NOMO-1 treated with dmso at 0.1 percent for 144 hours (cell line): ENCODE data around the gene KIF26B.
"Not testable (repeated sequence)": the region's sequence is repeated elsewhere in the genome, so short reads cannot be mapped to it uniquely, and the experiment has no call there.

Source experiments
- DNase-seq: peaks from one replicate; lab custom pipeline; 2025; ENCODE audit not compliant: unreplicated experiment; lab: John Stamatoyannopoulos, UW

The KIF26B gene

DNA sequence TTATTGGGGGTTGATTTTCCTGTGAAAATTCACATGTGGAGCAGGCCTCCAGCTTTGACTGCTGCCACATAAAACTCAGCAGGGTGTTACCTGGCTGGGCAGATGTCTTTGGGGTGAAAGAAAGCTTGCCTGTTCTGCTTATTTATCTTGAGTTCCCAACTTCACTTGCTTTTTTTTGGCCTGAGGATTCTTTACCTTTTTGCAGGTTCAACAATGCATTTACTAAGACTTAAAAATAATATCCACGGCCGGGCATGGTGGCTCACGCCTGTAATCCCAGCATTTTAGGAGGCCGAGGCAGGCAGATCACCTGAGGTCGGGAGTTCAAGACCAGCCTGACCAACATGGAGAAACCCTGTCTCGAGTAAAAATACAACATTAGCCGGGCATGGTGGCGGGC is 509.1 kb downstream of the KIF26B start:
- no peak for DNase-seq

GRCh38 chr1:245666412-245666811 is 511.6 kb downstream of the KIF26B start:
- DNase-seq = no peak

GRCh38 chr1:245671349-245671748 is 516.6 kb downstream of the KIF26B start:
- no peak for DNase-seq

- DNase-seq = no peak
Observed at GRCh38 chr1:245671966-245672767, 517.4 kb downstream of the KIF26B start.

DNA sequence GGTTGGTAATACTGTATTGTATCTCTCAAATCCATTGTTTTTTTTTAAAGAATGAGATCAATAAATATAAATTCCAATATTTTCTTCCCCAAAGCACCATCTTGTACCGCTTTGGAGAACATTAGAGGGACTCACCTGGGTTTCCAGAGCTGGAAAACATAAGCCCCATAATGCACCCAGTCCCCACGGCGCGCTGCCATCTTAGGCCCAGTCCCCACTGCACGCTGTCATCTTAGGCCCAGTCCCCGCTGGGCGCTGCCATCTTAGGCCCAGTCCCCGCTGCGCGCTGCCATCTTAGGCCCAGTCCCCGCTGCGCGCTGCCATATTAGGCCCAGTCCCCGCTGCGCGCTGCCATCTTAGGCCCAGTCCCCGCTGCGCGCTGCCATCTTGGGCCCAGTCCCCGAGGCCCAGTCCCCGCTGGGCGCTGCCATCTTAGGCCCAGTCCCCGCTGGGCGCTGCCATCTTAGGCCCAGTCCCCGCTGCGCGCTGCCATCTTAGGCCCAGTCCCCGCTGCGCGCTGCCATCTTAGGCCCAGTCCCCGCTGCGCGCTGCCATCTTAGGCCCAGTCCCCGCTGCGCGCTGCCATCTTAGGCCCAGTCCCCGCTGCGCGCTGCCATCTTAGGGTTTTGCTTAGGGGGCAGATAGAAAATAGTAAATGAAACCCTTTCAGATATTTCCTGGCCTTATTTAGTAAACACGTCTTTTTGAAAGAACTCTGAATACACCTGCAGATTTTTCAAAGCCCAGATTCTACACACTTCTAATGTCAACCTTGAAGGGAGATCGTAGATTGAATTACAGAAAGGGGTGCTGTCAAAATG is 518.3 kb downstream of the KIF26B start:
- not testable (repeated sequence) for DNase-seq

GRCh38 chr1:245673881-245674414 is 519.2 kb downstream of the KIF26B start:
- DNase-seq = peak; percentile 63

DNA sequence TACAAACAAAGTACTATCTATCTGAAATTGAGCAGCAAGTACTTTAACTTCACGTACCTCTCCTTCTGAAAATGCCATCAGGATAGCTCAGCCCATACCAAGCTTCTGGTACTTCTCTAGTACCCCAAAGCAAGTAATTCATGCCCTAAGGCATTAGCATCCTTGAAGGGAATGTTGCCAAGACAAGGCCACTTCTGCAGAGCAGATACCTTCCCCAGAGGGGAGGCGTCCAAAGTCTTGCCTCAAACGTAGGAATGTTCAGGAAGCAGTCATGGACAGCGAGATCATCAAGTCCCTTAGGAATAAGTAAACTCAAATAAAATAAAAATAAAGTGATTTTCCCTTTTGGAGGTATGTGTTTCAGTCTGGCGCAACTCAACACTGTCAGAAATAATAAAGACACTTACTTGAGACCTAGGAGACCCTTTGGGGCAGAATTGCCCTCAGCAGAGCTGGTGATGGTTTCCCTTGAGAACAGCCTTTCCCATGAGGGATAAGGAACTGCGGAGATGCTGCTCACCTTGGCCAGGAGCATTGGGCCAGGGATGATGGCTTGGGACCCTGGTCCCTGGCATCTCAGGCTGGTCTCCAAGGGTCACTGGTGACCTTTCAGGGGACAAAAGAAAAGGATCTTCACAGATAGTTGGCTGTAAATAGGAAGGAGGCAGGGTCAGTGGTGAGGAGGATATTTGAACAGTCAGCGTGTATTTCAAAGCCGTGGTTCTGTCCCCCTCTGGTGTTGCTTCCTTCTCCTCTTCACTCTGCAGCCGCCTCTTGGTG is 522.9 kb downstream of the KIF26B start:
- DNase-seq = no peak

DNA sequence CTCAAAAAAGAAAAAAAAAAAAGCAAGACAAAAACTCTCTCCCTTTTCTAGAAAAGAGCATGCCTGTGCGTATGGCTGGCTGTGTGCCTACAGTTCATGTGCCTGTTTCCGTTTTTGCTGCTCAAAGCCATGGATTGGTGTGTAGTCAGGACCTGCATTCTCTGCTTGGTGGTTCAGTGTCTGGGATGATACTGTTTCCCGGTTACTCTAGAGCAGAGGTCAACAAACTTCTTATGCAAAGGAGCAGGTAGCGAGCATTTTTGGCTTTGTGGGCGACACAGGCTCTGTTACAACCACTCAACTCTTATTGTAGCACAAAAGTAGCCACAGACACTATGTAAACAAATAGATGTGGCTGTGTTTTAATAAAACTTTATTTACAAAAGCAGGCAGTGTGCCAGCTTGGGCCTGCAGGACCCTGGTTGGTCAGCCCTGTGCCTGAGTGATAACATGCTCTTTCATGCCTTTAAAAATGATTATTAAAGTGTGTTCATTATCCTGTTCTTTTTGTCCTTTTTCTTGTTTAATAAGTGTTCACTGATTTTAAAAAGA is 524.2 kb downstream of the KIF26B start:
- DNase-seq = no peak

DNA sequence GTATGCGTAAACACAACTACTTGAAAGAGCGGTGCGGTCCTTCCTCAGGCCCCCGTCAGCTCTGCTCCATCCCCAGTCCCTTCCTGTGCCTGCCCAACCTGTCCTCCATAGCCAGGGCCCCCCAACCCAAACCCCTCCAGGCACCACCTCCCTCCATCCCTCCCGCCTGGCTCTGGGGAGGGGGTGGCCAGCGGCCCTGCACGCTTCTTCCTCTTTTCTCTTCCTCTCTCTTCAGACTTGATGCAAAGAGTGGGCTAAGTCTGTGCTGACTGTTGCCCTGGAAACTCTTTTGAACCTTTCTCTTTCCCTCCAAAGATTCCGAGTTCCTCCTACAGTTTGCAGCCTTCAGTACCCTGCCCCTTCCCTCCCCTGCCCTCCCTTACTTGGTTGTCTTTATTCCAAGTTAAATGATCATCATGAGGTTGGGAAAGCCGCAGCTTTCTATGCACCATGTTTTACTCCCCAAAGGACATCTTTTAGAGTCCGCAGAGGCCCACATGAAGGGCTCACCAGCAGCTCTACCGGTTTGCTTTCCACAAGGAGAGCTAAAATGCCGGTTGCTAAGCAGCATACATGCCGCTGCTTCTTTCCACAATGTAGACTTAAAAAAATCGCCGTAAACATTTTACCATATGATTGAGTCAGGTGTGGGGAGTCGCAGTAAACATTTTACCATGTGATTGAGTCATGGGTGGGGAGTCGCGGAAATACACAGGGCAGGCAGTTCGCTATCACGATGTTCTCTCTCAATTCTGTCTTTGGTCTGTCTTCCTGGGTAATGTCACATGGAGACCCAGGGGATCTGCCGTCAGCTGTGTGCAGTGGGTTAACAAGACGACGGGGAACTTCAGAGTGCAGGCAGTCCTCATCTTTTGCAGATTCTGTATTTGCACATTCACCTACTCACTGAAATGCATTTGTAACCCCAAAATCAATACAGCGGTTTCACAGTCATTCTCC is 525.3 kb downstream of the KIF26B start:
- peak; percentile 10 for DNase-seq

DNA sequence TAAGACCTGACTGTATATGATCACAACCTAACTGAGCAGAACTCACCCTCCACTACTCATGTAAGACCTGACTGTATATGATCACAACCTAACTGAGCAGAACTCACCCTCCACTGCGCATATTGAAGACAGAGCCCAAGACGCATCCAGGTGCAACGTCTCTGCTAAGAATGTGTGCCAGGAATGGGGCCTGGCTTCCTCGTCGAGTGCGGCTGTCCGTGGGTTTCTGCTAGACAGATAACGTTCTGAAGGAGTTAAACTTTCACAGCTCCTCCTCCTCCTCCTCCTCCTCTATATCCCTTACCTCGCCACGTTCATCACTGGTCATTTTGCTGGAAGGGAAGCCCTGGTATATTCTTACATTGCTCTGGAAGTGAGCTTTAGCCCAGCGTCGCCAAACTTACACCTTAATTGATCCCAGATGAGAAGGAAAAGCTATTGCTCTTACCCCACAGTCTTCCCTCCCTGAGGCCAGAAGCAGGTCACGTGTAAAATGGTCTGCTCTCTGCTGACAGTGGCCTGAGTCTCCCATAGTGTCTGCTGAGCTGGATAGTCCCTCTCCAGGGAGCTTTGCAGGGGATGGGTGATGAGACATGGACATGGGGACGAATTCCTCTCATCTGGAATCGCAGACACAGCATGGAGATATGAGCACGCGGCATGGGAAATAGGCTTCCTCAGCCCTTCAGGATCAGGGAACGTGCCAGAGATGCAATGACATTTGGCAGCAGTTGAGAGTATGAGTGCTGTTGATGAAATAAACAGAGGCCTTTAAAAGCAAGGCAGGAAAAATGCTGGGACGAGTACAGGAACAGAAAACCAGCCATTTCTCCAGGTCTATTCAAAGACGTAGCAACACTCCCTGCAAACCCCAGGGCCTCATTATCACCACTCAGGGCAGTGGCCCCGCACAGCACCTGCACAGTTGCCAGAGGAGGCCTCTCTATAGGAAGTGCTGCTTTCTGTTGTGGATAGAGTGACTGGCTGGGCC is 528.1 kb downstream of the KIF26B start:
- no peak for DNase-seq

DNA sequence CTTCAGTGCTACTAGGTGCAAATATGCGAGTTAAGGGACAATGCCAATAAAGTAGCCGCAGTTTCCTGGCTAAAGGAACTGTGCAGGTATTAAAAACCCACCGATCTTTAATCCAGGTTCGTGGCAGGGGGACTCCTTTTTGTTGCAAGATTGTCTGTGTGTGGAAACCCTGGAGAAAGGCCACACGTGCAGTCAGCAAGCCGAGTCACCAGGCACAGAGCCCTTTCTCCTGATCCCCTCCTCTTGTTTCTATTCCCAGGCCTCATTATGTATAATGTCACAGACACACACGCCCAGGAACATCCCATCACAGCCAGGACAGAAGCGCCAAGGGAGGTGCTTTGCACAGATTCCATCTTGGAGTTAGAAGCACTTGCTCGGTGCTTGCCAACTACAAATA is 528.9 kb downstream of the KIF26B start:
- no peak for DNase-seq

DNA sequence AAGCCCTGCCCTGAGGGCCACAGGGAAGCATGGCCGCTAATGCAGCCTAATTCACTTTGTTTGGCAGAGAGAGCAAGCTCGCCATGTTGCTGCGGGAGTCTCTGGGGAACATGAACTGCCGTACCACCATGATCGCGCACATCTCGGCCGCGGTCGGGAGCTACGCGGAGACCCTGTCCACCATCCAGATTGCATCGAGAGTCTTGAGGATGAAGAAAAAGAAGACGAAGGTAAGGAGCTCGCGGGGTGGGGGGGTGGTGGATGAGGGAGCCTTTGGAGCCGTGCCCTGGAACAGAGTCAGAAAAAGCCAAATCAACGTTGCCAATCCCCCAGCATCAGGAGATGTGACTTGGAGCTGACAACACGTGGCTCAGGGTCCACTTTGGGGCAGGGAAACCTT is 529.4 kb downstream of the KIF26B start:
- no peak for DNase-seq

- no peak for DNase-seq
Observed at GRCh38 chr1:245684571-245684970, 529.8 kb downstream of the KIF26B start.

DNA sequence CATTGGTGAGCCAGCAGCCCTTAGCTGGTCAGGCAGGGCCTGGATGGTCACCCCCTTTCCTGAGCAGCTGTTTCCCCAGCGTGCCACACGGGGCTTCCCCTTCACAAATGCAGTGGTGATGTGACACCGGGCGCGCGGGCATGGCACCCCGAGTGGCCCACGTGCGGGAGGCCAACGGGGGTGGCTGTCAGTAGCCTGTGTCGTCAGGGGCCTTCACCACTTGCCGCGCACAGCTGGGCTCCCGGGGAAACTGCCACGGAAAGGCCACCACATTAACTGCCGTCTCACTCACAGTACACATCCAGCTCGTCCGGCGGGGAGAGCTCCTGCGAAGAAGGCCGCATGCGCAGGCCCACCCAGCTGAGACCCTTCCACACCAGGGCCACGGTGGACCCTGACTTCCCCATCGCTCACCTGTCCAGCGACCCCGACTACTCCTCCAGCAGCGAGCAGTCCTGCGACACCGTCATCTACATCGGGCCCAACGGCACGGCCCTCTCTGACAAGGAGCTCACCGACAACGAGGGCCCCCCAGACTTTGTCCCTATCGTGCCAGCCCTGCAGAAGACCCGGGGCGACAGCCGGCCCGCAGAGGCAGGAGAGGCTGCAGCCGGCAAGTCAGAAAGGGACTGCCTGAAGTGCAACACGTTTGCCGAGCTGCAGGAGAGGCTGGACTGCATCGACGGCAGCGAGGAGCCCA is 530.5 kb downstream of the KIF26B start:
- no peak for DNase-seq

- no peak for DNase-seq
Observed at GRCh38 chr1:245686006-245686405, 531.2 kb downstream of the KIF26B start.

- DNase-seq = no peak
Observed at GRCh38 chr1:245686446-245687030, 531.8 kb downstream of the KIF26B start.

DNA sequence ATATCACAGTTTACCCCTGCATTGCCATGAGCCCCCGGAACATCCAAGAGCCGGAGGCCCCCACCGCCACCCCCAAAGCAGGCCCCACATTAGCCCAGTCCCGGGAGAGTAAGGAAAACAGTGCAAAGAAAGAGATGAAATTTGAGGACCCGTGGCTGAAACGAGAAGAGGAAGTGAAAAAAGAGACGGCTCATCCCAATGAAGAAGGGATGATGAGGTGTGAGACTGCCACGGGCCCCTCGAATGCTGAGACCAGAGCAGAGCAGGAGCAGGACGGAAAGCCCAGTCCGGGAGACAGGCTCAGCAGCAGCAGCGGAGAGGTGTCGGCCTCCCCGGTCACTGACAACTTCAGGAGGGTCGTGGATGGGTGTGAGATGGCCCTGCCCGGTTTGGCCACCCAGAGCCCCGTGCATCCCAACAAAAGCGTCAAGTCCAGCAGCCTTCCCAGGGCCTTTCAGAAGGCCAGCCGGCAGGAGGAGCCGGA is 532.4 kb downstream of the KIF26B start:
- DNase-seq = no peak
